ENCODE measurements around the gene TGFB1I1. TPM values are rescaled to one million over a fixed set of nuclear protein-coding genes. Genes with fewer than 3 reads are reported as not detected.
A peak's percentile ranks its signal among the peaks of the same experiment; 100 is the strongest.

Gene TGFB1I1
- total and polyA plus RNA-seq, 2 of the 13 experiments (the other 11 are each of a cell fraction or from before 2014, with no cell fraction given), result 0.80 to 2.9 TPM

- TF ChIP-seq DZIP1 (CRISPR knock-in tag; IDR thresholded peaks at IDR 0.05) (peak; percentile 67; the same call in 1 of the 2 replicates), KLF15 (CRISPR knock-in tag; IDR thresholded peaks at IDR 0.05; ENCODE audit: borderline replicate concordance) (no peak), SNAI1 (CRISPR knock-in tag; IDR thresholded peaks at IDR 0.05; ENCODE audit: borderline replicate concordance) (no peak), KDM5A (IDR thresholded peaks at IDR 0.05; ENCODE audit: borderline replicate concordance, low read length) (no peak), ZNF619 (CRISPR knock-in tag; IDR thresholded peaks at IDR 0.05) (peak; percentile 77; the same call in 1 of the 2 replicates), PHF5A (CRISPR knock-in tag; IDR thresholded peaks at IDR 0.05; ENCODE audit: low read depth, unreplicated experiment) (peak; percentile 66), MED1 (CRISPR knock-in tag; IDR thresholded peaks at IDR 0.05) (peak; percentile 58; the same call in 1 of the 2 replicates), STAT5B (CRISPR knock-in tag; IDR thresholded peaks at IDR 0.05) (no peak), ZNF451 (CRISPR knock-in tag; IDR thresholded peaks at IDR 0.05) (0 out of 2 replicates have a peak, but pooled peaks have one; percentile 66), HCFC1 (IDR thresholded peaks at IDR 0.05; ENCODE audit: low read depth, low read length) (no peak), ZNF879 (CRISPR knock-in tag; IDR thresholded peaks at IDR 0.05) (no peak), TFE3 (CRISPR knock-in tag; IDR thresholded peaks at IDR 0.05) (no peak), ZNF891 (CRISPR knock-in tag; IDR thresholded peaks at IDR 0.05) (peak; percentile 33; the same call in 1 of the 2 replicates), ZNF816 (CRISPR knock-in tag; IDR thresholded peaks at IDR 0.05; ENCODE audit: borderline replicate concordance) (no peak), FIP1L1 (IDR thresholded peaks at IDR 0.05; ENCODE audit: borderline replicate concordance, insufficient read depth, low read depth, low read length) (no peak), KDM4B (CRISPR knock-in tag; IDR thresholded peaks at IDR 0.05) (no peak), ZNF749 (CRISPR knock-in tag; IDR thresholded peaks at IDR 0.05; ENCODE audit: borderline replicate concordance) (peak; percentile 72; the same call in 1 of the 2 replicates), ZNF547 (CRISPR knock-in tag; IDR thresholded peaks at IDR 0.05) (peak; percentile 39; the same call in 1 of the 2 replicates)
- TF ChIP-seq, protein P1, sequence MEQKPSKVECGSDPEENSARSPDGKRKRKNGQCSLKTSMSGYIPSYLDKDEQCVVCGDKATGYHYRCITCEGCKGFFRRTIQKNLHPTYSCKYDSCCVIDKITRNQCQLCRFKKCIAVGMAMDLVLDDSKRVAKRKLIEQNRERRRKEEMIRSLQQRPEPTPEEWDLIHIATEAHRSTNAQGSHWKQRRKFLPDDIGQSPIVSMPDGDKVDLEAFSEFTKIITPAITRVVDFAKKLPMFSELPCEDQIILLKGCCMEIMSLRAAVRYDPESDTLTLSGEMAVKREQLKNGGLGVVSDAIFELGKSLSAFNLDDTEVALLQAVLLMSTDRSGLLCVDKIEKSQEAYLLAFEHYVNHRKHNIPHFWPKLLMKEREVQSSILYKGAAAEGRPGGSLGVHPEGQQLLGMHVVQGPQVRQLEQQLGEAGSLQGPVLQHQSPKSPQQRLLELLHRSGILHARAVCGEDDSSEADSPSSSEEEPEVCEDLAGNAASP (CRISPR knock-in tag; IDR thresholded peaks at IDR 0.05; ENCODE audit: borderline replicate concordance), result no peak
- TF ChIP-seq, protein P2, sequence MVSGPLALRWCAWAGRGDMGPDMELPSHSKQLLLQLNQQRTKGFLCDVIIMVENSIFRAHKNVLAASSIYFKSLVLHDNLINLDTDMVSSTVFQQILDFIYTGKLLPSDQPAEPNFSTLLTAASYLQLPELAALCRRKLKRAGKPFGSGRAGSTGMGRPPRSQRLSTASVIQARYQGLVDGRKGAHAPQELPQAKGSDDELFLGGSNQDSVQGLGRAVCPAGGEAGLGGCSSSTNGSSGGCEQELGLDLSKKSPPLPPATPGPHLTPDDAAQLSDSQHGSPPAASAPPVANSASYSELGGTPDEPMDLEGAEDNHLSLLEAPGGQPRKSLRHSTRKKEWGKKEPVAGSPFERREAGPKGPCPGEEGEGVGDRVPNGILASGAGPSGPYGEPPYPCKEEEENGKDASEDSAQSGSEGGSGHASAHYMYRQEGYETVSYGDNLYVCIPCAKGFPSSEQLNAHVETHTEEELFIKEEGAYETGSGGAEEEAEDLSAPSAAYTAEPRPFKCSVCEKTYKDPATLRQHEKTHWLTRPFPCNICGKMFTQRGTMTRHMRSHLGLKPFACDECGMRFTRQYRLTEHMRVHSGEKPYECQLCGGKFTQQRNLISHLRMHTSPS (CRISPR knock-in tag; IDR thresholded peaks at IDR 0.05; ENCODE audit: low read depth), result 0 out of 2 replicates have a peak, but pooled peaks have one; percentile 18
These were observed 18.4 kb upstream of the TGFB1I1 start (continued) for GRCh38 chr16:31453255-31454204.
